Measurements from ENCODE around the gene SMDT1. TPM values are rescaled to one million over a fixed set of nuclear protein-coding genes. Genes with fewer than 3 reads are reported as not detected.

SMDT1 gene
- total RNA-seq, 2 experiments from 2014 or later = 50.2 to 56.2 TPM

DNA sequence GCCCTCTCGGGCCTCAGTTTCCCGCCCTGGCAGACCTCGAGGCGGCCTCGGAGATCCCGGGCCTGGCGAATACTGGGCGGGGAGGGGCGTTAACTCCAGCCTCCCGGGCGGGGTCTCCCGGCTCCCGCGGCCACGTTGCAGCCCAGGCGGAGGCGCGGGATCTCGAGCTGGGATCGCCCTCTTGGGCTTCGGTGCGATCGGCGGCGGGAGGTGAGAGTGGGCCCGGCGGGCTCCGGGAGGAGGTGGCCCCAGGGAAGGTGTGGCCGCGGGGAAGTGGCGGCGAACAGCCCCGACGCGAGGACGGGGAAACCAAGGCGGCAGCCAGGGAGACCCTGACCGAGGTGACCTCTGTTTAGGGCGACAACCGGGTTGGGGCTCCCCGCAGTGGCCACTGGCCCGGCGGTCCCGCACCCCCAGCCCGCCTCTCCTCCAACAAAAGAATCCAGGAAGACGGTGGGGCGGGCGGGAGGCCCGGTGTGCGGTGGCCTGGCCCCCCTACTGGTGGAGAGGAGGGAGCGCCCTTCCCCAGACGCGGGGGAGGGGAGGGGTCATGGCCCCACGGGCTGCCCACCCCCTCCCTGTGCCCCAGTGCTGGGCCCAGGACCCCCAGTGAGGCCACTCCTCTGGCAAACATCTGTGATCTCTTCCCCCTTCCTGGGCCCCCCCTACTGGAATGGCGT, 5.2 kb upstream of the SMDT1 start, which contains the start of gene PHETA2:
Gene PHETA2, plus strand, starts transcription at position 117 of the 680 bp plus-strand sequence. CDS start 3,046 bp downstream, outside the sequence.
- no peak within 1 kb of the TSS for H3K27ac Mint-ChIP-seq
- H3K36me3 Mint-ChIP-seq (ENCODE audit: low read depth) = no peaks in the 10 kb centered on the region
- no peaks in the 10 kb centered on the region for H3K9me3 Mint-ChIP-seq
- peak; percentile 65 for DNase-seq
- CTCF ChIA-PET = interaction anchor here (3.0 kb wide), 1 partner anchor 109 kb away, joined by 16 read pairs; no protein-coding TSS in a partner anchor
- H3K4me1 Mint-ChIP-seq (ENCODE audit: low read depth) = peaks cover 34% of the 10 kb centered on the region
- intact Hi-C loops (cut with micrococcal nuclease) = loop anchor here (1.0 to 5.0 kb wide), 5 partner anchors 108 to 387 kb away; partner anchors contain the start of gene SNU13
- H3K27me3 Mint-ChIP-seq (ENCODE audit: low read depth) = no peaks in the 10 kb centered on the region
- peak within 1 kb of the TSS; percentile 60 for H3K4me3 Mint-ChIP-seq

DNA sequence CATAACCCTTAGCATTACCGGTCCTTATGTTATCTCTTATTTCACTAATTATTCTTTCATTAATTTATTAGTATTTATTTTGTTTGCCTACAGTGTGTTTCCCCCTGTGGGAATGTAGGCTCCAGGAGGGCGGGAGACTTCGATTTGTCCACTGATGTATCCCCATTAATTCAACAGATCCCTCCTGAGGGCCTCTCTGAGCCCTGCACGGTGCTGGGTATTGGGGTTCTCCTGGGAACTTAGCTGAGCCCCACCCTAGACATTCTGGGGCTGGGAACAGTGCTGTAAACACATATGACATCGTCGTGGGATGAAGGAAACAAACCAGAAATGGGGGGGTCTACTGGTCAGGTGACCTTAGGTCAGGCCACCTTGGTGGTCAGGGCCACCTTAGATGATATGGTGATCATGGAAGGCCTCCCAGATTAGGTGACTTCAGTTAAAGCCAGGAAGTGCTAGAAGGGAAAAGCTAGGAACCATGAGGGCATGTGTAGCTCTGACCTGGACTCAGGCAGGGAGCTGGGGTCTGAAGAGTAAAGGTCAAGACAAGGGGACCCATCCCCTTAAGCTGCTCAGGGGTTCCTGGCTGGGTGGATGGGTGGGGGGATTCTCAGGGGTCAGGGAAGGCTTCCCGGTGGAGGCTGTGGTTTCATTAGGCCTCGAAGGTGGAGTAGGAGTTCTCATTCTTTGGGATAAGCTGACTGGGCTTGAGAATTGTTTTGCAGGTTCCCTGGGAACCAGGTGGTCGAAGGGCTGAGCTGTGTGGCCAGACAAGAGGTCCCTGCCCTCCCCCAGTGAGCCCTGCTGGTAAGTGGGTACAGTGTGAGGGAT, 4.4 kb upstream of the SMDT1 start:
- Mint-ChIP-seq H3K4me1 (ENCODE audit: low read depth) (peaks cover 33% of the 10 kb centered on the region), H3K36me3 (ENCODE audit: low read depth) (no peaks in the 10 kb centered on the region), H3K4me3 (peak overlapping the region; percentile 44), H3K27ac (no peak overlapping the region), H3K27me3 (ENCODE audit: low read depth) (no peaks in the 10 kb centered on the region), H3K9me3 (no peaks in the 10 kb centered on the region)
- DNase-seq = no peak
- intact Hi-C loops (cut with micrococcal nuclease) = loop anchor here (1.0 to 5.0 kb wide), 5 partner anchors 109 to 388 kb away; partner anchors contain the start of gene SNU13
- CTCF ChIA-PET = interaction anchor here (0.7 to 3.0 kb wide), 6 partner anchors 15 to 369 kb away, joined by 3 to 16 read pairs (median 4); no protein-coding TSS in a partner anchor

DNA sequence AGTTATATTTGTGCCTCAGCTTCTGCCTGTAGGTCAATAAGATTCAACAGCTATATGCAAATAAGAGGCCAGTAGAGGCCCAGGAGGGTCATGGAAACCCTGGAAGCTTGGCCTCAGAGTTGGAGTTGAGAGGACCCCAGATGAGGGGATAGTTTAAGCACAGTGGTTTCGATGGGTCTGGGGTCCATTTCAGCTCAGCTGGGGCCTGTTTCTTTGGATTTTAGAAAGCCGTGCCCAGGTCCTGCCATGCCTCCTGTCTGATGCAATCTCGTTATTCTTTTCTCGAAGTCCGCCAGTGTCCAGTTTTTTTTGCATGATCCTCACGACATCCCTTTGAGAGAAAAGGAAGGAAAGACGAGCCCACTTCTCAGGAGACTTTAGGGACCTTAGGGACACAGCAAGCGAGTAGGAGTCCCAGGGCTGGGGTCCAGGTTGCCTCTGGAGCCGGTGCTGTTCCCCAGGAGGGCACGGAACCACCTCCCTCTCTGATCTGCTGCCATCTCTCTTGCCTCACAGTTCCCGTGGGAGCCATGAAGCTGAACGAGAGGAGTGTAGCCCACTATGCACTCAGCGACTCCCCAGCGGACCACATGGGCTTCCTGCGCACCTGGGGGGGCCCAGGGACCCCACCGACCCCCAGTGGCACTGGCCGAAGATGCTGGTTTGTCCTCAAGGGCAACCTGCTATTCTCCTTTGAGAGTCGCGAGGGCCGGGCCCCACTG, 2.6 kb upstream of the SMDT1 start:
- Mint-ChIP-seq H3K27me3 (ENCODE audit: low read depth) (no peaks in the 10 kb centered on the region), H3K4me1 (ENCODE audit: low read depth) (peaks cover 34% of the 10 kb centered on the region), H3K9me3 (no peaks in the 10 kb centered on the region), H3K36me3 (ENCODE audit: low read depth) (peaks cover 3% of the 10 kb centered on the region), H3K4me3 (no peak overlapping the region), H3K27ac (no peak overlapping the region)
- no peak for DNase-seq
- intact Hi-C loops (cut with micrococcal nuclease) = no loop called here
- CTCF ChIA-PET = interaction anchor here (3.0 kb wide), 1 partner anchor 111 kb away, joined by 16 read pairs; no protein-coding TSS in a partner anchor

DNA sequence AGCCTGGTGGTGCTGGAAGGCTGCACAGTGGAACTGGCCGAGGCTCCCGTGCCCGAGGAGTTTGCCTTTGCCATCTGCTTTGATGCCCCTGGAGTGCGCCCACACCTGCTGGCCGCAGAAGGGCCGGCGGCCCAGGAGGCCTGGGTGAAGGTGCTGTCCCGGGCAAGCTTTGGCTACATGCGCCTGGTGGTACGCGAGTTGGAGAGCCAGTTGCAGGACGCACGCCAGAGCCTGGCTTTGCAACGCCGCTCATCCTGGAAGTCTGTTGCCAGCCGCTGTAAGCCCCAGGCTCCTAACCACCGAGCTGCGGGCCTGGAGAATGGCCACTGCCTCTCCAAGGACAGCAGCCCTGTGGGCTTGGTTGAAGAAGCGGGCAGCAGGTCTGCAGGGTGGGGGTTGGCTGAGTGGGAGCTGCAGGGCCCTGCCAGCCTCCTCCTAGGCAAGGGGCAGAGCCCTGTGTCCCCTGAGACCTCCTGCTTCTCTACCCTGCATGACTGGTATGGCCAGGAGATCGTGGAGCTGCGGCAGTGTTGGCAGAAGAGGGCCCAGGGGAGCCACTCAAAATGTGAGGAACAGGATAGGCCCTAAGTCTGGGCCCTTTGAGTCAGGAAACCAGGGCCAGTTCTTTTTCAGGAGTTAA, 1.9 kb upstream of the SMDT1 start:
- Mint-ChIP-seq H3K36me3 (ENCODE audit: low read depth) (peaks cover 7% of the 10 kb centered on the region), H3K4me1 (ENCODE audit: low read depth) (peaks cover 36% of the 10 kb centered on the region), H3K9me3 (no peaks in the 10 kb centered on the region), H3K4me3 (no peak overlapping the region), H3K27me3 (ENCODE audit: low read depth) (no peaks in the 10 kb centered on the region), H3K27ac (peak overlapping the region; percentile 50)
- CTCF ChIA-PET = interaction anchor here (1.4 to 2.4 kb wide), 2 partner anchors 111 to 367 kb away, joined by 3 to 6 read pairs; no protein-coding TSS in a partner anchor
- no peak for DNase-seq
- intact Hi-C loops (cut with micrococcal nuclease) = loop anchor here (2.0 kb wide), 1 partner anchor 131 kb away; the partner anchor contains the start of gene CENPM

DNA sequence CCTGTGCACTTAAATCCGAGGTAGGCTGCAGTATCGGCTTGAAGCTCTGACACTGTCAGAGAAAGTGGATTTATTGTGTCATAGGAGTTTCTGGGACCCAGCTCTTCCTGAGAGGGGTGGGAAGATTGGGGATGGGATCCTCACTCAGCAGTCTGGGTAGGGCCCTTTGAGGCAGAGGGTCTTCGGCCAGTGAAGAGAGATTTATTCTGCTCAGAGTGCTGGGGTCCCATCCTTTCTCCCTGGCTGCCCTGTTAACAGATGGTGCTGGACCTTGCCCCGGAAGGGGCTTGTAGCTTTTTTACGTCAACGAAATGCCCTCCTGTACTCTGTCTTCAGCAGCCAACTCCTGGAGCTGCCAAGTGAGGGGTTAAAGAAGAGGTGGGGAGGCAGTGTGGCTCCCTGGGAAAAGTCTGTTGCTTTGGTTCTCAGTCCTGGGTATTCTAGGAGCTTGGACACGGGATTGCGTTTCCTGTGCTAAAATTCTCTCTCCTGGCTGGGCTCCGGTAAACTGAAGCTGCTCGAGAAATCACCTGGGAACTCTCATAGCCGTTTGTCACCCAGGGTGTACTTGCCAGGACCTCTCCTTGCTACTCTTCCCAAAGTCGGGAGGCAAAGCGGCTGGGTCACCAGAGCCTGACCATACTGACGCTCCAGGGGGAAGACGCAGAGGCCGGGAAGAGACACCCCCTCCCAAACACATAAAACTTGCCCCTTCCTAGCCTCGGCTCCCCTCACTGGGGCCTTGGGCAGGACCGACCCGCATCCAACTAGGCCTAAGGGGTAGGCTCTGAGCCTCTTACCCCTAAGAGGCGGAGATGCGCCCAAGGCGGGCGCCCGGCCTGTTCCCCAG, 806 bp upstream of the SMDT1 start:
- intact Hi-C loops (cut with micrococcal nuclease) = loop anchor here (1.0 to 2.0 kb wide), 2 partner anchors 132 to 537 kb away; partner anchors contain the start of gene CENPM
- Mint-ChIP-seq H3K9me3 (no peaks in the 10 kb centered on the region), H3K27me3 (ENCODE audit: low read depth) (no peaks in the 10 kb centered on the region), H3K36me3 (ENCODE audit: low read depth) (peaks cover 11% of the 10 kb centered on the region), H3K4me1 (ENCODE audit: low read depth) (peaks cover 32% of the 10 kb centered on the region), H3K27ac (peak overlapping the region; percentile 96), H3K4me3 (peak overlapping the region; percentile 95)
- no peak for DNase-seq
- CTCF ChIA-PET = interaction anchor here (1.4 to 3.2 kb wide), 4 partner anchors 12 to 381 kb away, joined by 3 to 8 read pairs (median 6); partner anchors contain the start of gene NDUFA6

DNA sequence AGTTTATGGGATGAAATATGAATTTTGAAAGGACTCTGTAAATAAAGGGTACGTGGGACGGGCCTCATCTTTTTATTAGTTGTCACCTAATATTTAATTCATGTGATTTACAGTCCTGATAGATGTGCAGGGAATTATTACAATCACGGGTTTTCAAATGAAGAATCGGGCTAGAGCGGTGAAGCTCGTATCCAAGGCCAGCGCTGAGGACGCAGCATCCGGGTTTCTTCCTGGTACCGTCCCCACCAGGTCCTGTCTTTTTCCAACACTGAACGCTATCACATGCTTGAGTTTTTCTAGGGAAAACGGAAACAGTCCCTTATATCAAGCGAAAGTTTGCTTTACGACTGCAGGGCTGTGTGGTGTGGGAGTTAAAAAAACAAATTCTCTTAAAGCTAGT, 787 bp downstream of the SMDT1 start:
- Mint-ChIP-seq H3K27me3 (ENCODE audit: low read depth) (no peaks in the 10 kb centered on the region), H3K36me3 (ENCODE audit: low read depth) (peaks cover 19% of the 10 kb centered on the region), H3K9me3 (no peaks in the 10 kb centered on the region), H3K4me3 (peak overlapping the region; percentile 95), H3K4me1 (ENCODE audit: low read depth) (peaks cover 32% of the 10 kb centered on the region), H3K27ac (peak overlapping the region; percentile 96)
- intact Hi-C loops (cut with micrococcal nuclease) = loop anchor here (1.0 kb wide), 2 partner anchors 10 to 459 kb away; partner anchors contain the start of genes DESI1, NDUFA6 and XRCC6
- CTCF ChIA-PET = interaction anchor here (0.9 to 3.2 kb wide), 4 partner anchors 10 to 383 kb away, joined by 3 to 7 read pairs (median 3); no protein-coding TSS in a partner anchor
- peak; percentile 36 for DNase-seq

DNA sequence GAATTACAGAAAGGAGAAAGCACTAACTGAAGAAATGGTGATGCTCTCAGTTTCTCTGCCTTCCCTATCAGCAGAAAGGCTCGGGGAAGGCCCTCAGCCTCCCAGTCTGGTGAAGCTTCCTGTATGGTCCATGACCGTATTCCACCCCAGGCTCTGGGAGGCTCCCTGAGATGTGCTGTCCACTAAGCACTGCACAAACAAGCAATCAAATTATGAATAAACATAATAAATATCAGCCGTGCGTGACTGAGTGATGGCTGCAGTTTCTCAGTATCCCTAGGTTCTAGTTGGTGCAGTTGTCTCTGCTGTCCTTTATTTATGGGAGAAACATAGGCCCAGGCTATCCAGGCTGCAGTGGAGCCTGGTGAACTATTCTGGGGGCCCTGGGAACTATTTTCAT, 3.6 kb downstream of the SMDT1 start:
- no peak overlapping the region for H3K4me3 Mint-ChIP-seq
- H3K4me1 Mint-ChIP-seq (ENCODE audit: low read depth) = peaks cover 36% of the 10 kb centered on the region
- no peaks in the 10 kb centered on the region for H3K9me3 Mint-ChIP-seq
- no peak overlapping the region for H3K27ac Mint-ChIP-seq
- intact Hi-C loops (cut with micrococcal nuclease) = no loop called here
- CTCF ChIA-PET = no interaction called here
- H3K27me3 Mint-ChIP-seq (ENCODE audit: low read depth) = no peaks in the 10 kb centered on the region
- H3K36me3 Mint-ChIP-seq (ENCODE audit: low read depth) = peaks cover 35% of the 10 kb centered on the region
- no peak for DNase-seq

DNA sequence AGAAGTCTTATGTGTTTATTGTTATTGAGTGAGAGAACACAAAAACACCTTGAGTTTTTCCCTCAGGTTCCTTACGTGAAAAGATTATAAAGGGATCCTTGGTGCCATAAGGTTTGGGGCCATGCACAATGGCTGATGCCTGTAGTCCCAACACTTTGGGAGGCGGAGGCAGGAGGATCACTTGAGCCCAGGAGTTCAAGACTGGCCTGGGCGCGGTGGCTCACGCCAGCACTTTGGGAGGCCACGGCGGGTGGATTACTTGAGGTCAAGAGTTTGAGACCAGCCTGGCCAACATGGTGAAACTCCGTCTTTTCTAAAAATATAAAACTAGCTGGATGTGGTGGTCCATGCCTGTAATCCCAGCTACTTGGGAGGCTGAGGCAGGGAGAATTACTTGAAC, 5.4 kb downstream of the SMDT1 start:
- peaks cover 3% of the 10 kb centered on the region for H3K9me3 Mint-ChIP-seq
- CTCF ChIA-PET = interaction anchor here (0.6 kb wide), 1 partner anchor 386 kb away, joined by 3 read pairs; the partner anchor contains the start of gene MEI1
- no peak overlapping the region for H3K4me3 Mint-ChIP-seq
- H3K4me1 Mint-ChIP-seq (ENCODE audit: low read depth) = peaks cover 44% of the 10 kb centered on the region
- intact Hi-C loops (cut with micrococcal nuclease) = no loop called here
- DNase-seq = no peak
- H3K27ac Mint-ChIP-seq = no peak overlapping the region
- H3K27me3 Mint-ChIP-seq (ENCODE audit: low read depth) = no peaks in the 10 kb centered on the region
- peaks cover 46% of the 10 kb centered on the region for H3K36me3 Mint-ChIP-seq (ENCODE audit: low read depth)

DNA sequence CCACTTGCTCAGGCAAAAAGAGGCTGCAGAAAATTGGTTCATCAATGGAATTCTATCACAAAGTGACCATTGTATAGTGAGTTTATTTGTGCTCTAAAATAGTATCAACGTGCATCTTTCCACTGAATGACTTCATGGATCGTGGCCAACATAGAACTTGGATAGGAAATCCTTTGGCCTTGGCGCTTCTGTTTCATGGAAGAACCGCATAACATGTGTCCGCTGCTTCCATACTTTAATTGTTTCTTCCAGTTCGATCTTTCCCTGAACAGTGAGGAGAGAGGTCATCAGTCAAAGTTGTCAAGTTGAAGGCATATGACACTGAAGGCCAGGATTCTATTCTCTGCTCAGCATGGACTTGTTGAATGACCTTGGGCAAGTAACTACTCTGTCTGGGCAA, 6.6 kb downstream of the SMDT1 start:
- Mint-ChIP-seq H3K27ac (no peak overlapping the region), H3K36me3 (ENCODE audit: low read depth) (peaks cover 50% of the 10 kb centered on the region), H3K4me3 (no peak overlapping the region), H3K27me3 (ENCODE audit: low read depth) (no peaks in the 10 kb centered on the region), H3K9me3 (peaks cover 3% of the 10 kb centered on the region), H3K4me1 (ENCODE audit: low read depth) (peaks cover 40% of the 10 kb centered on the region)
- DNase-seq = no peak
- CTCF ChIA-PET = no interaction called here
- intact Hi-C loops (cut with micrococcal nuclease) = no loop called here

DNA sequence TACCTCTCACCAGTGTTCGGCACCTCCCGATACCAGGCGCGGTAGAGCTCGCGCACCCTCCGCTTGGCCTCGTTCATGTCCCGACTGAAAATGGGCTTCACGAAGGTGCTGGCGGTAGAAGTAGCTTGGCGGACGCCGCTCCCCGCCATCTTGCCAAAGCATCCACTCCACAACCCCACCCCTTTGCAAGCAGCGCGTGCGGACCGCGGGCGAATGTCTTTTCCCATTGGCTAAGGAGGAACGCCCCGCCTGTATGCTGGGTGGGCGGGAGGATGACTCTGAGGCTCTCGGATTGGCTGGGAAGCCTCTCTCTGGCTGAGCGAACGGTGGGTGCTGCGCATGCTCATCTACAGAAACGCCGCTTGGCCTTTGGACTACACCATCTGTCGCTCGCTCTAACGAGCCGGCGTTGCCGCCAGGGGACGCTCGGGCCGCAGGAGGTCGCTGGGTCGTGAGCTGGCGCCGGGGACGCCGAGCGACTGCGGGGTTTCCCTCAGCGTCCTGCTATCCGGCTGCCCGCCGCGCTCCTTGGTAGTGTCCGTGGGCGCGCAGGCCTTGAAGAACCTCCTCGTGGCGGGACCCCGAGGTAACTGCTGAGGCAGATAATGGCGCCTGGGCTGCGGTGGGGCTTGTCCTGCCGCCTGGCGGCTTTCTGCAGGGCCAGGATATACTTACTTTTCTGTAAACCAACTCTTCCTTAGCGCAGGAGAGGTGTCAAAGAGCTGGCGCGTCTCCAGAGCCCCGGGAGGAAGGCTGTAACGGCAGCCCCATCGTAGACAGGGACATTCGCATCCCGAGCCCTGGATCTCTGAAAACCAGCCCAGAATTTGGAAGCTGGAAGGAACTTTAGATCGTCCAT, 11.3 kb downstream of the SMDT1 start, which contains the start of gene NDUFA6:
Gene NDUFA6, minus strand, starts transcription at position 177 of the 859 bp plus-strand sequence. Its CDS starts 28 bp downstream, at position 149.
- CTCF ChIA-PET = interaction anchor here (0.6 to 5.7 kb wide), 29 partner anchors 8 to 392 kb away, joined by 3 to 32 read pairs (median 4); partner anchors contain the start of genes MEI1, NFAM1 and SMDT1

More for the DNA sequence above, 11.3 kb downstream of the SMDT1 start, which contains the start of gene NDUFA6:
- DNase-seq = peak; percentile 99
- intact Hi-C loops (cut with micrococcal nuclease) = loop anchor here (1.0 to 5.0 kb wide), 15 partner anchors 11 to 644 kb away; partner anchors contain the start of genes NAGA, RRP7A, SERHL2 and SNU13
- Mint-ChIP-seq H3K4me1 (ENCODE audit: low read depth) (peaks cover 31% of the 10 kb centered on the region), H3K4me3 (peak within 1 kb of the TSS; percentile 98), H3K36me3 (ENCODE audit: low read depth) (peaks cover 29% of the 10 kb centered on the region), H3K27me3 (ENCODE audit: low read depth) (no peaks in the 10 kb centered on the region), H3K9me3 (peaks cover 3% of the 10 kb centered on the region), H3K27ac (peak within 1 kb of the TSS; percentile 99)

Measured in activated naive CD4-positive, alpha-beta T cell treated with anti-CD3 and anti-CD28 coated beads for 36 hours (primary cell).